ENCODE measurements around the gene HOXA13. TPM values are rescaled to one million over a fixed set of nuclear protein-coding genes. Genes with fewer than 3 reads are reported as not detected.

Gene HOXA13
- total RNA-seq, 1 experiment from 2014 or later = 0.35 TPM

- Histone ChIP-seq H4K20me1 (ENCODE audit: insufficient read depth) (no peaks in the 10 kb centered on the region), H3K79me2 (ENCODE audit: low read depth) (no peaks in the 10 kb centered on the region), H2AFZ (no peak overlapping the region), H3F3A (ENCODE audit: insufficient read depth, low read depth) (0 out of 2 replicates have a peak, but pooled peaks cover 4% of the 10 kb centered on the region), H3K27ac (no peak overlapping the region), H3K9me2 (ENCODE audit: insufficient read depth) (no peaks in the 10 kb centered on the region), H3K27me3 (ENCODE audit: insufficient read depth, low read depth) (no peaks in the 10 kb centered on the region), H3K36me3 (ENCODE audit: low read depth) (no peaks in the 10 kb centered on the region), H3K4me3 (no peak overlapping the region), H3K9me3 (ENCODE audit: insufficient read depth, low read depth) (no peaks in the 10 kb centered on the region), H3K4me1 (replicated peaks; ENCODE audit: insufficient read depth) (0 out of 2 replicates have a peak, but pooled peaks cover 11% of the 10 kb centered on the region), H3K4me2 (no peak overlapping the region; the same call in 1 of the 2 replicates)
- ChIA-PET CTCF (no interaction called here), POLR2A (ENCODE audit: unreplicated experiment) (no interaction called here)
- BruUV-seq (replicated peaks) = no TSS peak
- no peak for DNase-seq
- intact Hi-C loops (cut with micrococcal nuclease; ENCODE audit: unreplicated experiment) = no loop called here
- TF ChIP-seq CTCF (conservative IDR thresholded peaks at IDR 0.05) = no peak
- no peak for TF ChIP-seq EZH2 (IDR thresholded peaks at IDR 0.05; ENCODE audit: low read depth)
These were observed 48.5 kb downstream of the HOXA13 start for GRCh38 chr7:27151341-27151930.

GRCh38 chr7:27150568-27151340 is 49.1 kb downstream of the HOXA13 start:
- H3K27me3 ChIP-seq (ENCODE audit: insufficient read depth, low read depth) = no peaks in the 10 kb centered on the region
- 0 out of 2 replicates have a peak, but pooled peaks cover 11% of the 10 kb centered on the region for H3K4me1 ChIP-seq (replicated peaks; ENCODE audit: insufficient read depth)
- TF ChIP-seq EZH2 (IDR thresholded peaks at IDR 0.05; ENCODE audit: low read depth) = no peak
- TF ChIP-seq CTCF (conservative IDR thresholded peaks at IDR 0.05) = no peak; the same call in none of the 2 replicates
- BruUV-seq (replicated peaks) = no TSS peak
- CTCF ChIA-PET = interaction anchor here (0.5 to 0.7 kb wide), 2 partner anchors 476 to 984 kb away, joined by 3 to 5 read pairs; no protein-coding TSS in a partner anchor
- H3K36me3 ChIP-seq (ENCODE audit: low read depth) = no peaks in the 10 kb centered on the region
- 0 out of 2 replicates have a peak, but pooled peaks cover 4% of the 10 kb centered on the region for H3F3A ChIP-seq (ENCODE audit: insufficient read depth, low read depth)
- H3K79me2 ChIP-seq (ENCODE audit: low read depth) = no peaks in the 10 kb centered on the region
- no peaks in the 10 kb centered on the region for H3K9me2 ChIP-seq (ENCODE audit: insufficient read depth)
- POLR2A ChIA-PET (ENCODE audit: unreplicated experiment) = no interaction called here
- H3K4me2 ChIP-seq = peak overlapping the region; percentile 70
- H2AFZ ChIP-seq = peak overlapping the region; percentile 56
- H3K9me3 ChIP-seq (ENCODE audit: insufficient read depth, low read depth) = no peaks in the 10 kb centered on the region
- H3K27ac ChIP-seq = no peak overlapping the region
- H3K4me3 ChIP-seq = peak overlapping the region; percentile 45
- no peaks in the 10 kb centered on the region for H4K20me1 ChIP-seq (ENCODE audit: insufficient read depth)
- intact Hi-C loops (cut with micrococcal nuclease; ENCODE audit: unreplicated experiment) = no loop called here
- DNase-seq = peak in 1 of 2 experiments; percentile 32

DNA sequence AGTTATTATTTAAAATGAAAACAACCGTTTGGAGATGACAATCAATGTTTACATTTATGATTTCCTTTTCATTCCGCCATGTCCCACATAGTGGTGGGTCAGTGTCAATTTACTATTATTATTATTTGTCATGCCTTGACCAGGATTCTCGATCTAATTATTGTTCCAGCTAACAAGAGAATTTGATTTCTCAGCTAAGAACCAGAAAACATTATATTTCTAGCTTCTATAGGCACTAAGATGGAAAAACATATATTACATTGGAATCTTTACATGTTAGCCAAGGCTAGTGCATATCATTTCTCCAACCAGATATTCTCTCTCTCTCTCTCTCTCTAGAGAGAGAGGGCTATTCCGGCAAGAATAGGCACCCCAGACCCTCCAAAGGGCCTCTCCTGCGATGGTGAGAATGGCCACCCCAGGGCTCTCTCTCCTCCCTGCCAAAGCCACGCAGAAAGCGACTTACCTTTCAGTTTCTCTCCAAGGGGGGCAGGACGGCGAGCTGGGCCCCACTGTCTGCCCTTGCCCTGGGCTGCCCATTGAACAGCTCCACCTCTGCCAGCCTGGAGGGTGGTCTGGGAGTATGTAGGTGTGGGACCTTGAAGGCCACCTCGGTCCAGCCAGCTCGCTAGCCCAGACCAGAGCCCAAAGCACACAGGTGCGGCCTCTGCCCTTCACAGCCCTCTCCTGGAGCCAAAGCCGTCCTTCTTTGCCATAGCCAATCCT is 49.9 kb downstream of the HOXA13 start:
- no TSS peak for BruUV-seq (replicated peaks)
- Histone ChIP-seq H4K20me1 (ENCODE audit: insufficient read depth) (no peaks in the 10 kb centered on the region), H3K4me3 (peak overlapping the region; percentile 45), H3K36me3 (ENCODE audit: low read depth) (no peaks in the 10 kb centered on the region), H3K4me1 (replicated peaks; ENCODE audit: insufficient read depth) (0 out of 2 replicates have a peak, but pooled peaks cover 11% of the 10 kb centered on the region), H3K27ac (no peak overlapping the region), H3K9me3 (ENCODE audit: insufficient read depth, low read depth) (no peaks in the 10 kb centered on the region), H3K9me2 (ENCODE audit: insufficient read depth) (no peaks in the 10 kb centered on the region), H3K4me2 (peak overlapping the region; percentile 70), H3F3A (ENCODE audit: insufficient read depth, low read depth) (0 out of 2 replicates have a peak, but pooled peaks cover 4% of the 10 kb centered on the region), H2AFZ (peak overlapping the region; percentile 56), H3K27me3 (ENCODE audit: insufficient read depth, low read depth) (no peaks in the 10 kb centered on the region), H3K79me2 (ENCODE audit: low read depth) (no peaks in the 10 kb centered on the region)
- POLR2A ChIA-PET (ENCODE audit: unreplicated experiment) = no interaction called here
- intact Hi-C loops (cut with micrococcal nuclease; ENCODE audit: unreplicated experiment) = no loop called here
- DNase-seq = no peak
- no peak for TF ChIP-seq EZH2 (IDR thresholded peaks at IDR 0.05; ENCODE audit: low read depth)
- no peak for TF ChIP-seq CTCF (conservative IDR thresholded peaks at IDR 0.05)
- CTCF ChIA-PET = interaction anchor here (0.5 to 0.7 kb wide), 2 partner anchors 475 to 983 kb away, joined by 3 to 5 read pairs; no protein-coding TSS in a partner anchor
